ENCODE data around the gene KIF25. TPM values are rescaled to one million over a fixed set of nuclear protein-coding genes. Genes with fewer than 3 reads are reported as not detected.

Gene KIF25
- total and polyA plus RNA-seq, 7 experiments from 2014 or later = 0.86 TPM; not detected in 6

DNA sequence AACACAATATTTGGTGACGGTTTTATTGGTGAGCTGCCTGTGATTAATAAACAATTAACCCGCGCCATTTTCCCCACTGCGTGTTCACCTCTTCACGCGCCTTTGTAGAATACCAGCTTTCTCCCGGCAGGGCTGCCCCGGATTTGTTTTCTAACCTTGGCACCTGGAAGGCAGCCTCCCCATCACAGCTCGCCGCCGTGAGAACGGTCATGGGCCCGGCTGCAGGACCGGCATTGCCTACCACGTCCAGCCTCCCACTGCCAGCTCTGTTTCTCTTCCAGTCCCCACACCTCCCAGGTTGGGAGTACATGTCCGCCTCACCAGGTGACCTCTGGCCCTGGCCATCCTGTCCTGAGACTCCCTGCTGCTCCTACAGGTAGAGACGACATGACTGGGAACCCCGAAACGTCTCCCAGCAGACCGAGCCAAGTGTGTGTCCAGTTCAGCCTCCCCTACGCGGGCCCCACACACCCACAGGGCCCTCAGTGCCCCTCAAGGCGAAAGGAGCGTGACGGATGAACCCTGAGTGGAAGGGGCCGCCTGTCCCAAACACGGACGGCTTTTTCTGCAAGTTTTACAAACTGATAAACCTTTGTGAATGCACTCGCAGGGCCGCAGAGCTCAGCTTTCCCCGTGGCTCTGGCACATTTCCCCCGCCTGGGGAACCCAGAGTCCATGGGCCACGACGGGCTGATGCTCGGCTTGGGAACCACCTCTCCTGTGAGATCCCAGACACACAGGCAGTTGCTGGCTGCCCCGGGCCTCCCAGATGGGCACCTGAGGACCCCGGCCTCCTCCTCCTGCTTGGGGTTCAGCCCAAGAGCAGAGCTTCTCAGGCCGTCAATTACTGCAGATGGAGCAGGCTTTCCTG, 55.9 kb downstream of the KIF25 start:
- ATAC-seq = no peak
- intact Hi-C loops (cut with micrococcal nuclease) = no loop called here
- H3K27ac ChIP-seq (ENCODE audit: low read depth, low read length) = no peak overlapping the region
- ChIA-PET POLR2A (no interaction called here), CTCF (no interaction called here)
- H3K4me1 ChIP-seq (ENCODE audit: control insufficient read depth in 2 of 2, insufficient read depth in 2 of 2, low read length in 2 of 2) = no peaks in the 10 kb centered on the region
- Mint-ChIP-seq H3K36me3 (no peaks in the 10 kb centered on the region), H3K9me3 (no peaks in the 10 kb centered on the region), H3K27me3 (no peaks in the 10 kb centered on the region), H3K4me1 (no peaks in the 10 kb centered on the region), H3K4me3 (no peak overlapping the region), H3K27ac (no peak overlapping the region)
- no peaks in the 10 kb centered on the region for H3K36me3 ChIP-seq (ENCODE audit: control insufficient read depth in 2 of 3, insufficient read depth in 3 of 3, low read length in 3 of 3)
- DNase-seq = no peak
- H3K4me3 ChIP-seq (ENCODE audit: low read length) = no peak overlapping the region
- no peaks in the 10 kb centered on the region for H3K9me3 ChIP-seq (ENCODE audit: control insufficient read depth in 2 of 3, low read length in 3 of 3)
- no peaks in the 10 kb centered on the region for H3K27me3 ChIP-seq (ENCODE audit: control insufficient read depth in 2 of 2, insufficient read depth in 2 of 2, low read length in 2 of 2)

DNA sequence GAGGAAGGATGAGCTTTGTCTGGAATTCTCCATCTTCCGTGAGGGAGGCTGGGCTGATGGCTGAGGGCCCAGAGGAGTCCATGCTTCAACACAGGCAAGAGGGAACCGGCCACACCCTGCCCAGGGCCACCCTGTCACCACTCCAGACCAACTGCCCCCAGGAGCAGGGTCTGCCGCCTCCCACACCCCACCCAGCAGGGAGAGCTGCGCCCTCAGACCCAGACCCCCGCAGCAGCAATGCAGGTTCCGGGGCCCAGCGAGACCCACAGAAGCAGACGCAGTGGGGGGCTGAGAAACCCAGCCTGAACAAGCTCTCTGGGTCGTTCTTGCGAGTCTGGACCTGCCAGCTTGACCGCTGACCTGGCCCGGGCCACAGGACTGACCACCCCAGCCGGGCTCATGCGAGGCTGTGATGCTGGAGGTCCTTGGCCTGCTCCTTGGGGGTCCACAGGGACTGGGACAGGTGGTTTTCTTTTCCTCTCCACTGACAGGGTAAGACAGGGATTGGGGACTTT, 56.5 kb downstream of the KIF25 start:
- H3K36me3 Mint-ChIP-seq = no peaks in the 10 kb centered on the region
- Histone ChIP-seq H3K4me1 (ENCODE audit: control insufficient read depth in 2 of 2, insufficient read depth in 2 of 2, low read length in 2 of 2) (no peaks in the 10 kb centered on the region), H3K27me3 (ENCODE audit: control insufficient read depth in 2 of 2, insufficient read depth in 2 of 2, low read length in 2 of 2) (no peaks in the 10 kb centered on the region), H3K4me3 (ENCODE audit: low read length) (no peak overlapping the region), H3K27ac (ENCODE audit: low read depth, low read length) (no peak overlapping the region), H3K9me3 (ENCODE audit: control insufficient read depth in 2 of 3, low read length in 3 of 3) (no peaks in the 10 kb centered on the region), H3K36me3 (ENCODE audit: control insufficient read depth in 2 of 3, insufficient read depth in 3 of 3, low read length in 3 of 3) (no peaks in the 10 kb centered on the region)
- ATAC-seq (no peak), DNase-seq (no peak)
- no peaks in the 10 kb centered on the region for H3K27me3 Mint-ChIP-seq
- intact Hi-C loops (cut with micrococcal nuclease) = no loop called here
- ChIA-PET CTCF (interaction anchor here (0.5 kb wide), 1 partner anchor 79 kb away, joined by 3 read pairs; no protein-coding TSS in a partner anchor), POLR2A (no interaction called here)
- H3K9me3 Mint-ChIP-seq = no peaks in the 10 kb centered on the region
- no peak overlapping the region for H3K4me3 Mint-ChIP-seq
- H3K4me1 Mint-ChIP-seq = no peaks in the 10 kb centered on the region
- no peak overlapping the region for H3K27ac Mint-ChIP-seq

DNA sequence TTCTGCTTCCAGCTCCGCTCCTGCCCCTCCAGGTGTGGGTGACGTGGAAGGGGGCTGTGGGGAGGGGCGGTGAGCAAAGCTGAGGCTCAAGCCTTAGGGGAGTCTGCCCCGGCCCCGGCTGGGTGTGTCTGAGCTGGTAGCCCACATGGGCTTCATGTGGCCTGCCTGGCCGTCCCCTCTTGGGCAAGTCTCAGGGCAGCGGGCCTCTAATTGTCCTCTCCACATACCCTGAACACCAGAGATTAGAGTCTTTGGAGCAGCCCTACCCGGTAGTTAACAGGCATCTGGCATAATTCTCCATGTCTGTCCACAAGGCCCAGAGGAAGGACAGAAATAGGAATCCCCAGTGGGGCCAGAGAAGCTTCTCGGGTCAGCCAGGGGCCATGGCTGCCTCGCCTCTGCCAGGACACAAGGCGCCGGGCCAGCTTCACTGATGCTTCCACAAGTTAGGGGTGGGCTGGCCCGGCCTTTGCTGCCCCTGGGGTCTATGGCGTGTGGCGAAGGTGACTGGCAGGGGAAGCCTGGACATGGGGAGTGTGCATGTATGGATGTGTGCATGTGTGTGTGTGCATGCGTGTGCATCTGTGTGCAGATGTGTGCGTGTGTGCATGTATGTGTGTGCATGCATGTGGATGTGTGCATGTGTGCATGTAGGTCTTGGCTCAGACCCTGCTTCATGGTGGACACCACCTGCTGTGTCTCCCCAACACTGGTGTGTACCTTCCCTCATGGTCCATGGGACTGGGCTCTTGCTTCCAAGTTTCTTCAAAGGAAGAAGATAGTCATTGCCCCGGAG, 57.5 kb downstream of the KIF25 start:
- ChIA-PET CTCF (interaction anchor here (0.5 kb wide), 1 partner anchor 78 kb away, joined by 3 read pairs; no protein-coding TSS in a partner anchor), POLR2A (no interaction called here)
- Histone ChIP-seq H3K36me3 (ENCODE audit: control insufficient read depth in 2 of 3, insufficient read depth in 3 of 3, low read length in 3 of 3) (no peaks in the 10 kb centered on the region), H3K4me3 (ENCODE audit: low read length) (no peak overlapping the region), H3K9me3 (ENCODE audit: control insufficient read depth in 2 of 3, low read length in 3 of 3) (no peaks in the 10 kb centered on the region), H3K27me3 (ENCODE audit: control insufficient read depth in 2 of 2, insufficient read depth in 2 of 2, low read length in 2 of 2) (no peaks in the 10 kb centered on the region), H3K4me1 (ENCODE audit: control insufficient read depth in 2 of 2, insufficient read depth in 2 of 2, low read length in 2 of 2) (no peaks in the 10 kb centered on the region), H3K27ac (ENCODE audit: low read depth, low read length) (no peak overlapping the region)
- H3K27ac Mint-ChIP-seq = no peak overlapping the region
- H3K4me3 Mint-ChIP-seq = no peak overlapping the region
- H3K9me3 Mint-ChIP-seq = no peaks in the 10 kb centered on the region
- no peaks in the 10 kb centered on the region for H3K27me3 Mint-ChIP-seq
- no peaks in the 10 kb centered on the region for H3K4me1 Mint-ChIP-seq
- no peak for DNase-seq
- no peak for ATAC-seq
- no peaks in the 10 kb centered on the region for H3K36me3 Mint-ChIP-seq
- intact Hi-C loops (cut with micrococcal nuclease) = no loop called here

DNA sequence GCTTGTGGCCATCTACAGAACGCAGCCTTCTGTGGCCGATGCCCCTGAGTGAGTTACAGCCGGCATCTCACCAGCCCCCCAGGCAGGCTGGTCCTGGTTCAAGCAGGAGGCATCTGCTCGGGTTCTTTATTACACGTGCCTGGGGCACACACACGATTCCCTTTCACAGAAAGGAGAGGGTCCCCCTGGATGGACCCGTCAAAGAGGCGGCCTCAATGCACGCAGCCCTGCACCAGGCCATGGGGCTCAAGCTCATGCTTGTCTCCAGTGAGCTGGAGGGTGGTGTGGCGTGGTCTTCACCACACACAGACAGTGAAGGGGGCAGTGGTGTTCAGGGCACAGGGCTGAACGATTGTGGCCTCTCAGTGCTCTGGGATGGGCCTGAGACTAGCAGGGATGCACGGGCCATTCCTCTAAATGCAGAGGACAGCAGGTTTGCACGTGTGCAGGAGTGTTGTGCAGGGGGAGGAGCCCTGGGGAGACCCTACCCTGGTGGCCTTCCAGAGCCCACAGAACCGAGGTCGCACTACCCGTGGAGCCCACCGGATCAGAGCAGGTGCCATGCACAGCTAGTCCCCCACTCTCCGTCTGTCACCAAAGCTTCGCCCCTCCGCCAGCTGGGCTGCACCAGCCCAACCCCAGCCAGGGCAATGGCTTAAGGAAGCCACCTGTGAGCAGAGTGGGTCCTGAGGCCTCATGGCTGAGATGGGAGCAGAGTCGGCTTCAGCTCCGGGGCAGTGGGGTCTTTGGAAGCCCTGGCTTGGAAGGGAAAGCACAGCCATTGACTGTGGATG, 58.4 kb downstream of the KIF25 start:
- no peaks in the 10 kb centered on the region for H3K9me3 ChIP-seq (ENCODE audit: control insufficient read depth in 2 of 3, low read length in 3 of 3)
- H3K9me3 Mint-ChIP-seq = no peaks in the 10 kb centered on the region
- no peaks in the 10 kb centered on the region for H3K36me3 ChIP-seq (ENCODE audit: control insufficient read depth in 2 of 3, insufficient read depth in 3 of 3, low read length in 3 of 3)
- H3K27me3 ChIP-seq (ENCODE audit: control insufficient read depth in 2 of 2, insufficient read depth in 2 of 2, low read length in 2 of 2) = no peaks in the 10 kb centered on the region
- no peak overlapping the region for H3K4me3 Mint-ChIP-seq
- no peak overlapping the region for H3K4me3 ChIP-seq (ENCODE audit: low read length)
- no peaks in the 10 kb centered on the region for H3K27me3 Mint-ChIP-seq
- ChIA-PET POLR2A (no interaction called here), CTCF (no interaction called here)
- H3K36me3 Mint-ChIP-seq = no peaks in the 10 kb centered on the region
- no peak overlapping the region for H3K27ac Mint-ChIP-seq
- intact Hi-C loops (cut with micrococcal nuclease) = no loop called here
- DNase-seq = no peak
- H3K4me1 Mint-ChIP-seq = no peaks in the 10 kb centered on the region
- H3K27ac ChIP-seq (ENCODE audit: low read depth, low read length) = no peak overlapping the region
- no peak for ATAC-seq
- no peaks in the 10 kb centered on the region for H3K4me1 ChIP-seq (ENCODE audit: control insufficient read depth in 2 of 2, insufficient read depth in 2 of 2, low read length in 2 of 2)

DNA sequence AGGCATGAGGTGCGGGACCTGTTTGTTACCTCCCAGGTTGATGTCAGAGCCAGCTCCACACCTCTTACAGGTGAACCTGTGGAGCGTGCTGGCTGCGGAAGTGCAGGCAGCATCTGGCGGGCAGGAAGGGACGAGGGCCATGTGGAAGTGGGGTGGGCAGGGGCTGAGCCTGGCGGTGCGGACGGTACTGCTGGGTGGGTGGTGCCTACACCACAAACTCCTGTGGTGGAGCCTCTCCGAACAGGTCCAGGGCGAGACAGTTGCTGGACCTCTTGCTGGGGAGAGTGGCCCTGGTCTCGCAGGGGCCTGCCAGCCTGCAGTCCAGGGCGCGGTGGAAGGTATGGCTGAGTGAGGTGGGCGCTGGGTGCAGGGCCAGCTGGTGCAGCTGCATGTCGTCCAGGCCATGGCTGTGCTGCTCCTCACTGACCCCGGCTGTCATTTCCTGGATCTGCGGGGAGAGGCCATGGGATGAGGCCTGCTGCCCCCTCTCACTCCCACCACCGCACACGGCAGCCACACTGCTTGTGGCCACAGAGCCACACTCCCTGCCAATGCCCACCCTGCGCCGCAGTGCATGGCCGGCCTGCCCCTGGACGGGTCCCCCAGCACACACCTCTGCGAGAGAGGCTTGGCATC, 59.5 kb downstream of the KIF25 start:
- no peak overlapping the region for H3K27ac Mint-ChIP-seq
- H3K4me1 Mint-ChIP-seq = no peaks in the 10 kb centered on the region
- H3K4me3 ChIP-seq (ENCODE audit: low read length) = no peak overlapping the region
- H3K27me3 ChIP-seq (ENCODE audit: control insufficient read depth in 2 of 2, insufficient read depth in 2 of 2, low read length in 2 of 2) = no peaks in the 10 kb centered on the region
- ChIA-PET POLR2A (no interaction called here), CTCF (no interaction called here)
- DNase-seq (no peak), ATAC-seq (no peak)
- H3K27me3 Mint-ChIP-seq = no peaks in the 10 kb centered on the region
- intact Hi-C loops (cut with micrococcal nuclease) = no loop called here
- H3K36me3 ChIP-seq (ENCODE audit: control insufficient read depth in 2 of 3, insufficient read depth in 3 of 3, low read length in 3 of 3) = no peaks in the 10 kb centered on the region
- H3K9me3 Mint-ChIP-seq = no peaks in the 10 kb centered on the region
- H3K27ac ChIP-seq (ENCODE audit: low read depth, low read length) = no peak overlapping the region
- H3K4me3 Mint-ChIP-seq = no peak overlapping the region
- no peaks in the 10 kb centered on the region for H3K4me1 ChIP-seq (ENCODE audit: control insufficient read depth in 2 of 2, insufficient read depth in 2 of 2, low read length in 2 of 2)
- H3K36me3 Mint-ChIP-seq = no peaks in the 10 kb centered on the region
- no peaks in the 10 kb centered on the region for H3K9me3 ChIP-seq (ENCODE audit: control insufficient read depth in 2 of 3, low read length in 3 of 3)

DNA sequence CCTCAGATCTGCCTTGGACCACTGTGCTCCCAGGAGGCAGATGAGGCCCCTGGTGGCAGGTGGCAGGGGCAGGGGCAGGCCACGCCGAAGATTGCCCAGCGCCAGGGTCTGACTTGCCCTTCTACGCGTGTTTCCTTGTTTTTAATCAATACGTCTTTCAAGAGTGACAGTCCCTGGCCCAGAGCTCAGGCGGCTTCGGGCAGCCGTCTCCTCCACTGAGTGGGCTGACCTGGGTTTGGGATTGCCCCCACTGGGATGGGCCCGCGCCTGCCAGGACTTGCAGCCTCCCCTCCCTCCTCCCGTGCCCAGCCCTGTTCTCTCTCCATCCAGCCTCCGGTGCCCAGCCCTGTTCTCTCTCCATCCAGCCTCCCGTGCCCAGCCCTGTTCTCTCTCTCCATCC, 60.4 kb downstream of the KIF25 start:
- Histone ChIP-seq H3K9me3 (ENCODE audit: control insufficient read depth in 2 of 3, low read length in 3 of 3) (no peaks in the 10 kb centered on the region), H3K4me1 (ENCODE audit: control insufficient read depth in 2 of 2, insufficient read depth in 2 of 2, low read length in 2 of 2) (no peaks in the 10 kb centered on the region), H3K36me3 (ENCODE audit: control insufficient read depth in 2 of 3, insufficient read depth in 3 of 3, low read length in 3 of 3) (no peaks in the 10 kb centered on the region), H3K4me3 (ENCODE audit: low read length) (no peak overlapping the region), H3K27ac (ENCODE audit: low read depth, low read length) (no peak overlapping the region), H3K27me3 (ENCODE audit: control insufficient read depth in 2 of 2, insufficient read depth in 2 of 2, low read length in 2 of 2) (no peaks in the 10 kb centered on the region)
- intact Hi-C loops (cut with micrococcal nuclease) = no loop called here
- Mint-ChIP-seq H3K9me3 (no peaks in the 10 kb centered on the region), H3K36me3 (no peaks in the 10 kb centered on the region), H3K27me3 (no peaks in the 10 kb centered on the region), H3K27ac (no peak overlapping the region), H3K4me1 (no peaks in the 10 kb centered on the region), H3K4me3 (no peak overlapping the region)
- DNase-seq (no peak), ATAC-seq (no peak)
- CTCF ChIA-PET = no interaction called here
- POLR2A ChIA-PET = no interaction called here

Data from naive thymus-derived CD4-positive, alpha-beta T cell (primary cell).